Astrocyte (in vitro differentiated cells and primary cell): ENCODE data around the gene ALPK3. TPM values are rescaled to one million over a fixed set of nuclear protein-coding genes. Genes with fewer than 3 reads are reported as not detected.

Source experiments
- DNase-seq: peaks from one replicate; pipeline ENCODE4 v3.0.0-alpha.2; 2010; ENCODE audit warnings: low read depth
- FAIRE-seq: peaks from 2 replicates; lab custom pipeline; 2011; peaks lifted over from hg19 to GRCh38; lab: Jason Lieb, UNC
- H2AFZ ChIP-seq: 2 replicates; pipeline ENCODE4 v1.6.0; 2012; ENCODE audit warnings: low read depth, low read length, inconsistent platforms
- H3K27ac ChIP-seq: 2 replicates; pipeline ENCODE4 v1.5.1; 2011; ENCODE audit warnings: low read depth, low read length, inconsistent platforms
- H3K27me3 ChIP-seq: 2 replicates; pipeline ENCODE4 v1.6.0; 2011; ENCODE audit warnings: low read length, inconsistent platforms; ENCODE audit not compliant: insufficient read depth
- H3K36me3 ChIP-seq: 2 replicates; pipeline ENCODE4 v1.5.1; 2011; ENCODE audit warnings: low read length, inconsistent platforms; ENCODE audit not compliant: insufficient read depth
- H3K4me1 ChIP-seq: 2 replicates; pipeline ENCODE4 v1.5.1; 2011; ENCODE audit warnings: low read length, inconsistent platforms; ENCODE audit not compliant: insufficient read depth
- H3K4me2 ChIP-seq: 2 replicates; pipeline ENCODE4 v1.6.0; 2012; ENCODE audit warnings: low read length, inconsistent platforms
- H3K4me3 ChIP-seq: 2 replicates; pipeline ENCODE4 v1.5.1; 2011; ENCODE audit warnings: low read depth, mild to moderate bottlenecking, low read length, inconsistent platforms; ENCODE audit not compliant: insufficient read depth
- H3K79me2 ChIP-seq: 2 replicates; pipeline ENCODE4 v1.6.0; 2012; ENCODE audit warnings: mild to moderate bottlenecking, low read length, inconsistent platforms; ENCODE audit not compliant: insufficient read depth
- H3K9ac ChIP-seq: 2 replicates; pipeline ENCODE4 v1.6.0; 2012; ENCODE audit warnings: mild to moderate bottlenecking, low read length, inconsistent platforms
- H3K9me3 ChIP-seq: 2 replicates; pipeline ENCODE4 v1.5.1; 2012; ENCODE audit warnings: low read depth, mild to moderate bottlenecking, low read length, inconsistent platforms; ENCODE audit not compliant: insufficient read depth
- H4K20me1 ChIP-seq: 2 replicates; pipeline ENCODE4 v1.6.0; 2012; ENCODE audit warnings: low read length, inconsistent platforms; ENCODE audit not compliant: insufficient read depth
- H3K27ac Mint-ChIP-seq: one replicate; pipeline ENCODE4 v1.8.0; 2021; ENCODE audit warnings: mild to moderate bottlenecking, mixed read lengths; ENCODE audit not compliant: unreplicated experiment
- H3K27me3 Mint-ChIP-seq: one replicate; pipeline ENCODE4 v1.8.0; 2021; ENCODE audit warnings: low read depth, mixed read lengths; ENCODE audit not compliant: unreplicated experiment
- H3K36me3 Mint-ChIP-seq: one replicate; pipeline ENCODE4 v1.8.0; 2021; ENCODE audit warnings: low read depth, mixed read lengths; ENCODE audit not compliant: unreplicated experiment
- H3K4me1 Mint-ChIP-seq: one replicate; pipeline ENCODE4 v1.8.0; 2021; ENCODE audit warnings: low read depth, mixed read lengths; ENCODE audit not compliant: unreplicated experiment
- H3K4me3 Mint-ChIP-seq: one replicate; pipeline ENCODE4 v1.8.0; 2021; ENCODE audit warnings: mild to moderate bottlenecking, moderate library complexity, mixed read lengths; ENCODE audit not compliant: unreplicated experiment
- H3K9me3 Mint-ChIP-seq: one replicate; pipeline ENCODE4 v1.8.0; 2021; ENCODE audit warnings: mild to moderate bottlenecking, mixed read lengths; ENCODE audit not compliant: unreplicated experiment
- EZH2 ChIP-seq: IDR thresholded peaks from 2 replicates; pipeline ENCODE4 v1.6.1; 2012; ENCODE audit warnings: mild to moderate bottlenecking, low read length, inconsistent platforms; ENCODE audit not compliant: insufficient read depth
- total RNA-seq: library from RNA; stranded (reverse); gene quantifications from 2 replicates; pipeline ENCODE4 v1.2.1, GENCODE V29; 2021
- TF ChIP-seq, protein P1 (sequence below): IDR thresholded peaks from 2 replicates; pipeline ENCODE4 v1.5.1; 2011; ENCODE audit warnings: low read depth, mild to moderate bottlenecking, inconsistent platforms, low read length, moderate library complexity; ENCODE audit not compliant: insufficient read depth

The ALPK3 gene
- total RNA-seq, 1 donor from 2014 or later = 9.1 TPM

- H3K4me3 ChIP-seq = no peak overlapping the region
- H3K9ac ChIP-seq = no peak overlapping the region
- peaks cover 2% of the 10 kb centered on the region for H3K4me1 Mint-ChIP-seq
- H4K20me1 ChIP-seq = no peaks in the 10 kb centered on the region
- H3K27ac ChIP-seq = no peak overlapping the region
- H3K79me2 ChIP-seq = no peaks in the 10 kb centered on the region
- FAIRE-seq (no peak), DNase-seq (peak; percentile 23)
- peaks cover 15% of the 10 kb centered on the region for H3K27me3 Mint-ChIP-seq
- no peaks in the 10 kb centered on the region for H3K9me3 Mint-ChIP-seq
- peaks cover 4% of the 10 kb centered on the region for H3K36me3 Mint-ChIP-seq
- no peak overlapping the region for H3K4me2 ChIP-seq
- no peaks in the 10 kb centered on the region for H3K36me3 ChIP-seq
- no peaks in the 10 kb centered on the region for H3K4me1 ChIP-seq
- no peak overlapping the region for H3K27ac Mint-ChIP-seq
- TF ChIP-seq, protein P1, sequence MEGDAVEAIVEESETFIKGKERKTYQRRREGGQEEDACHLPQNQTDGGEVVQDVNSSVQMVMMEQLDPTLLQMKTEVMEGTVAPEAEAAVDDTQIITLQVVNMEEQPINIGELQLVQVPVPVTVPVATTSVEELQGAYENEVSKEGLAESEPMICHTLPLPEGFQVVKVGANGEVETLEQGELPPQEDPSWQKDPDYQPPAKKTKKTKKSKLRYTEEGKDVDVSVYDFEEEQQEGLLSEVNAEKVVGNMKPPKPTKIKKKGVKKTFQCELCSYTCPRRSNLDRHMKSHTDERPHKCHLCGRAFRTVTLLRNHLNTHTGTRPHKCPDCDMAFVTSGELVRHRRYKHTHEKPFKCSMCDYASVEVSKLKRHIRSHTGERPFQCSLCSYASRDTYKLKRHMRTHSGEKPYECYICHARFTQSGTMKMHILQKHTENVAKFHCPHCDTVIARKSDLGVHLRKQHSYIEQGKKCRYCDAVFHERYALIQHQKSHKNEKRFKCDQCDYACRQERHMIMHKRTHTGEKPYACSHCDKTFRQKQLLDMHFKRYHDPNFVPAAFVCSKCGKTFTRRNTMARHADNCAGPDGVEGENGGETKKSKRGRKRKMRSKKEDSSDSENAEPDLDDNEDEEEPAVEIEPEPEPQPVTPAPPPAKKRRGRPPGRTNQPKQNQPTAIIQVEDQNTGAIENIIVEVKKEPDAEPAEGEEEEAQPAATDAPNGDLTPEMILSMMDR = peak; percentile 29
- no peak for TF ChIP-seq EZH2
- H3K9me3 ChIP-seq = no peaks in the 10 kb centered on the region
- H2AFZ ChIP-seq = no peak overlapping the region
- H3K27me3 ChIP-seq = no peaks in the 10 kb centered on the region
- no peak overlapping the region for H3K4me3 Mint-ChIP-seq
These were observed 61.3 kb downstream of the ALPK3 start for GRCh38 chr15:84878504-84878903.

GRCh38 chr15:84879088-84879780 is 62.1 kb downstream of the ALPK3 start:
- Mint-ChIP-seq H3K27ac (no peak overlapping the region), H3K36me3 (peaks cover 4% of the 10 kb centered on the region), H3K4me1 (peaks cover 4% of the 10 kb centered on the region), H3K4me3 (no peak overlapping the region), H3K27me3 (peaks cover 15% of the 10 kb centered on the region), H3K9me3 (no peaks in the 10 kb centered on the region)
- no peak overlapping the region for H3K27ac ChIP-seq
- no peak overlapping the region for H3K4me3 ChIP-seq
- no peak overlapping the region for H3K9ac ChIP-seq
- TF ChIP-seq, protein P1 = no peak
- no peak for TF ChIP-seq EZH2
- H3K79me2 ChIP-seq = no peaks in the 10 kb centered on the region
- no peak for FAIRE-seq
- no peaks in the 10 kb centered on the region for H3K36me3 ChIP-seq
- no peaks in the 10 kb centered on the region for H4K20me1 ChIP-seq
- H2AFZ ChIP-seq = no peak overlapping the region
- no peaks in the 10 kb centered on the region for H3K4me1 ChIP-seq
- no peaks in the 10 kb centered on the region for H3K9me3 ChIP-seq
- H3K27me3 ChIP-seq = no peaks in the 10 kb centered on the region
- H3K4me2 ChIP-seq = no peak overlapping the region
- DNase-seq = no peak

GRCh38 chr15:84880007-84880406 is 62.9 kb downstream of the ALPK3 start:
- no peaks in the 10 kb centered on the region for H3K36me3 ChIP-seq
- H3K36me3 Mint-ChIP-seq = peaks cover 4% of the 10 kb centered on the region
- TF ChIP-seq, protein P1 = no peak
- TF ChIP-seq EZH2 = no peak
- H3K4me1 ChIP-seq = no peaks in the 10 kb centered on the region
- peaks cover 16% of the 10 kb centered on the region for H3K27me3 Mint-ChIP-seq
- H3K9me3 Mint-ChIP-seq = no peaks in the 10 kb centered on the region
- no peak overlapping the region for H3K27ac ChIP-seq
- H3K9ac ChIP-seq = no peak overlapping the region
- no peak for FAIRE-seq
- peaks cover 4% of the 10 kb centered on the region for H3K4me1 Mint-ChIP-seq
- H3K4me3 Mint-ChIP-seq = no peak overlapping the region
- no peaks in the 10 kb centered on the region for H4K20me1 ChIP-seq
- no peaks in the 10 kb centered on the region for H3K79me2 ChIP-seq
- H2AFZ ChIP-seq = no peak overlapping the region
- H3K4me3 ChIP-seq = no peak overlapping the region
- H3K27me3 ChIP-seq = no peaks in the 10 kb centered on the region
- H3K4me2 ChIP-seq = no peak overlapping the region
- H3K27ac Mint-ChIP-seq = no peak overlapping the region
- no peak for DNase-seq
- no peaks in the 10 kb centered on the region for H3K9me3 ChIP-seq
